Caki2 (cell line): ENCODE results near the gene SMC5. TPM values are rescaled to one million over a fixed set of nuclear protein-coding genes. Genes with fewer than 3 reads are reported as not detected.

ENCODE experiments used
- DNase-seq: peaks from one replicate; pipeline ENCODE4 v3.0.0-alpha.2; 2015; ENCODE audit warnings: low read depth
- in situ Hi-C: cut with HindIII; loops from 2 replicates; pipeline ENCODE4 v1.10.0; 2016; ENCODE audit warnings: low sequenced_read_pairs, low pct_unique_long_range_greater_than_20kb, mixed read lengths
- total RNA-seq: library from RNA; depleted of rRNA; stranded (reverse); fragments of >200 nt; shearing (Covaris generic); gene quantifications from 2 replicates; pipeline ENCODE4 v1.2.3, GENCODE V29; 2014; ENCODE audit warnings: low replicate concordance

Gene SMC5
- total RNA-seq, 1 experiment from 2014 or later = 4.6 TPM

GRCh38 chr9:70261131-70261870 is 2.5 kb downstream of the SMC5 start:
- DNase-seq = no peak
- in situ Hi-C loops = no loop called here

GRCh38 chr9:70262366-70262765 is 3.6 kb downstream of the SMC5 start:
- in situ Hi-C loops = no loop called here
- no peak for DNase-seq

- in situ Hi-C loops = no loop called here
- DNase-seq = no peak
Measured at GRCh38 chr9:70262948-70263347, 4.2 kb downstream of the SMC5 start.

- in situ Hi-C loops = no loop called here
- DNase-seq = no peak
Measured at GRCh38 chr9:70263421-70263820, 4.6 kb downstream of the SMC5 start.

GRCh38 chr9:70278305-70278704 is 19.5 kb downstream of the SMC5 start:
- in situ Hi-C loops = no loop called here
- no peak for DNase-seq

GRCh38 chr9:70283848-70284247 is 25.1 kb downstream of the SMC5 start:
- DNase-seq = no peak
- in situ Hi-C loops = no loop called here

GRCh38 chr9:70285246-70285645 is 26.5 kb downstream of the SMC5 start:
- in situ Hi-C loops = no loop called here
- no peak for DNase-seq

- in situ Hi-C loops = no loop called here
Measured at GRCh38 chr9:70285981-70286598, 27.3 kb downstream of the SMC5 start.

GRCh38 chr9:70290626-70291025 is 31.8 kb downstream of the SMC5 start:
- in situ Hi-C loops = no loop called here
- no peak for DNase-seq

More at GRCh38 chr9:70285981-70286598, 27.3 kb downstream of the SMC5 start:
- no peak for DNase-seq

GRCh38 chr9:70291446-70291845 is 32.7 kb downstream of the SMC5 start:
- in situ Hi-C loops = no loop called here
- DNase-seq = no peak

GRCh38 chr9:70292253-70292652 is 33.5 kb downstream of the SMC5 start:
- DNase-seq = no peak
- in situ Hi-C loops = no loop called here

- no peak for DNase-seq
- in situ Hi-C loops = no loop called here
Measured at GRCh38 chr9:70293214-70293613, 34.4 kb downstream of the SMC5 start.

- in situ Hi-C loops = no loop called here
- DNase-seq = no peak
Measured at GRCh38 chr9:70297141-70297540, 38.4 kb downstream of the SMC5 start.

- in situ Hi-C loops = no loop called here
Measured at GRCh38 chr9:70298245-70298771, 39.5 kb downstream of the SMC5 start.

GRCh38 chr9:70303268-70303667 is 44.5 kb downstream of the SMC5 start:
- DNase-seq = no peak
- in situ Hi-C loops = no loop called here

More at GRCh38 chr9:70298245-70298771, 39.5 kb downstream of the SMC5 start:
- no peak for DNase-seq

GRCh38 chr9:70304810-70305209 is 46.0 kb downstream of the SMC5 start:
- no peak for DNase-seq
- in situ Hi-C loops = no loop called here

- in situ Hi-C loops = no loop called here
- no peak for DNase-seq
Measured at GRCh38 chr9:70315389-70315788, 56.6 kb downstream of the SMC5 start.

GRCh38 chr9:70318002-70318401 is 59.2 kb downstream of the SMC5 start:
- in situ Hi-C loops = no loop called here
- DNase-seq = no peak

- DNase-seq = no peak
- in situ Hi-C loops = no loop called here
Measured at GRCh38 chr9:70322096-70322495, 63.3 kb downstream of the SMC5 start.

- DNase-seq = no peak
- in situ Hi-C loops = no loop called here
Measured at GRCh38 chr9:70324963-70325362, 66.2 kb downstream of the SMC5 start.
